Measurements from ENCODE around the gene RAB3C.
"Not testable (repeated sequence)": the region's sequence is repeated elsewhere in the genome, so short reads cannot be mapped to it uniquely, and the experiment has no call there.

RAB3C gene

GRCh38 chr5:58582803-58583491 lies at the start of gene RAB3C:
Gene RAB3C, plus strand, starts transcription at chr5:58583075. Its CDS starts 134 bp downstream, at chr5:58583209.
- peak; percentile 91 for DNase-seq

- not testable (repeated sequence) for DNase-seq
Observed at GRCh38 chr5:58541935-58542334, 40.9 kb upstream of the RAB3C start.

- DNase-seq: no peak
Observed at GRCh38 chr5:58542709-58543108, 40.2 kb upstream of the RAB3C start.

GRCh38 chr5:58543723-58544122 lies 39.2 kb upstream of the RAB3C start:
- DNase-seq: no peak

GRCh38 chr5:58544195-58544594 lies 38.7 kb upstream of the RAB3C start:
- DNase-seq: no peak

- no peak for DNase-seq
Observed at GRCh38 chr5:58544926-58545325, 37.9 kb upstream of the RAB3C start.

GRCh38 chr5:58545912-58546311 lies 37.0 kb upstream of the RAB3C start:
- DNase-seq: no peak

GRCh38 chr5:58548068-58548467 lies 34.8 kb upstream of the RAB3C start:
- DNase-seq: no peak

GRCh38 chr5:58551492-58551891 lies 31.4 kb upstream of the RAB3C start:
- DNase-seq: no peak

- DNase-seq: not testable (repeated sequence)
Observed at GRCh38 chr5:58557665-58558338, 25.1 kb upstream of the RAB3C start.

GRCh38 chr5:58563016-58563700 lies 19.7 kb upstream of the RAB3C start:
- not testable (repeated sequence) for DNase-seq

GRCh38 chr5:58564043-58564832 lies 18.6 kb upstream of the RAB3C start:
- not testable (repeated sequence) for DNase-seq

GRCh38 chr5:58565033-58565432 lies 17.8 kb upstream of the RAB3C start:
- no peak for DNase-seq

GRCh38 chr5:58571501-58571900 lies 11.4 kb upstream of the RAB3C start:
- no peak for DNase-seq

GRCh38 chr5:58572973-58573372 lies 9.9 kb upstream of the RAB3C start:
- not testable (repeated sequence) for DNase-seq

GRCh38 chr5:58579781-58580180 lies 3.1 kb upstream of the RAB3C start:
- no peak for DNase-seq

- no peak for DNase-seq
Observed at GRCh38 chr5:58582019-58582802, 664 bp upstream of the RAB3C start.

- no peak for DNase-seq
Observed at GRCh38 chr5:58595952-58596351, 13.1 kb downstream of the RAB3C start.

- DNase-seq: no peak
Observed at GRCh38 chr5:58598440-58598839, 15.6 kb downstream of the RAB3C start.

- DNase-seq: no peak
Observed at GRCh38 chr5:58599217-58599616, 16.3 kb downstream of the RAB3C start.

- DNase-seq: not testable (repeated sequence)
Observed at GRCh38 chr5:58600613-58601012, 17.7 kb downstream of the RAB3C start.

GRCh38 chr5:58602889-58603288 lies 20.0 kb downstream of the RAB3C start:
- not testable (repeated sequence) for DNase-seq

Data from right forelimb (tissue), 1 donor.